ENCODE measurements around the gene KRCC1.
"Not testable (repeated sequence)": the region's sequence is repeated elsewhere in the genome, so short reads cannot be mapped to it uniquely, and the experiment has no call there.

Gene KRCC1

GRCh38 chr2:87994304-87994850 is 61.2 kb downstream of the KRCC1 start:
- peak; percentile 29 for DNase-seq

GRCh38 chr2:87992569-87992968 is 63.0 kb downstream of the KRCC1 start:
- DNase-seq, result not testable (repeated sequence)

DNA sequence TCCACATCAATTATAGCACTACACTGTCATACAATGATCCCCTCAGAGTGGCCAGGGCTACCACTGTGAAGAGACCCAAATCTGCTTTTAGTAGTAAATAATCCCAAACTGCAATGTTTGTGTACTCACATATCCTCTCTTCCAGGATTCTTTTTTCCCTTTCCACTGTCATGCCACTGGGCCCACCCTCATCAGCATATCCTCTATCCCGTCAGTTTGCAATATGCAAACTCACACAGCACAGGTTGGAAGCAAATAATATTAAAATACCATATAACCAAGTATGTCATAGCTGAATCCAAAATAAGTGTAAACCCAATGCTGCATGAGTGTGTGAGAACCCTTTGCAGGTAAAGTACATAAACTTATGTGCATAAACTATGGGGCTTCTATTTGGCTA is 68.1 kb downstream of the KRCC1 start:
- not testable (repeated sequence) for DNase-seq

DNA sequence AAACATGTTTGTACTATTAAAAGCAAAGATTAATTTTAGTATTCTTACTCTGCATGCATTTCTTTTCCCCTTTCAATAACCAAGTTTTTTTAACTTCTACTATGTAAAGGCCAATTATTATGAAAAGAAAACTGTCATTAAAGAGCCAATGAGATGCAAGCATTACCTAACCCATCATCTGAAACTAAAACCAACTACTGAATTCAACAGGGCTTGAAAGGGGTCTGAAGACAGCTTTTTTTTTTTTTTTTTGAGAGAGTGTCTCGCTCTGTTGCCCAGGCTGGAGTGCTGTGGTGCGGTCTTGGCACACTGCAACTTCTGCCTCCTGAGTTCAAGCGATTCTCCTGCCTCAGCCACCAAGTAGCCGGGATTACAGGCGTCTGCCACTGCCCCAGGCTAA is 69.7 kb downstream of the KRCC1 start:
- not testable (repeated sequence) for DNase-seq

DNA sequence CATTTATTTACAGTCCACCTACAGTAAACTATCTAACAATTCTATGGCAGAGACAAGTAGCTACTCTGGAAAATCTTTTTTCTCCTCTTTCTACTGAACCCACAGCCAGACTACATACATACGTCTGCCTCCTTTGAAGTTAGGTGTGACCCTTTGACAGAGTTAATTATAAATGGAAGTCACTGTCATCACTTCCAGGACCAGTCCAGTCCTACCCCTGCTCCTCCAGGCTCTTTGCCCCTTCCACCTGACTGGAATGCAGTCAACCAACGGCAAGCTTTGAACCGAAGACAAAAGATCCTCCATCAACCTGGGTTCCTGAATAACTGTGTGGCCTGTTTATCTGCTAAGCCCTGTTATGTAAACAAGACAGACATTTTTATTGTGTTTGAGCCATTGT is 74.4 kb downstream of the KRCC1 start:
- not testable (repeated sequence) for DNase-seq

Measured in islet precursor cell (in vitro differentiated cells).